ENCODE results near the gene WNT4. TPM values are rescaled to one million over a fixed set of nuclear protein-coding genes. Genes with fewer than 3 reads are reported as not detected.

The WNT4 gene
- total RNA-seq, 1 experiment from 2014 or later, result 1.5 TPM

GRCh38 chr1:22074803-22075202 is 68.1 kb downstream of the WNT4 start:
- H3K4me1 ChIP-seq (ENCODE audit: control insufficient read depth in 1 of 2, insufficient read depth in 2 of 2, low read length in 2 of 2), result peaks cover 0 to 3% of the 10 kb centered on the region in 2 experiments; a peak in 1 of 4 replicates
- no TSS peak for BruUV-seq (replicated peaks)
- RAD21 ChIA-PET (ENCODE audit: low non-redundant PET in 1 of 2, low total read pairs in 2 of 2, uncharacterized antibody in 2 of 2, unreplicated experiment in 2 of 2), result no interaction called here
- H3K9me2 ChIP-seq (ENCODE audit: insufficient read depth), result no peaks in the 10 kb centered on the region
- TF ChIP-seq JUND (IDR thresholded peaks at IDR 0.05) (no peak), ZBTB33 (IDR thresholded peaks at IDR 0.05; ENCODE audit: extremely low read depth, insufficient replicate concordance, low read length) (no peak), CBX3 (IDR thresholded peaks at IDR 0.05; ENCODE audit: low read depth) (no peak), EGR1 (IDR thresholded peaks at IDR 0.05; ENCODE audit: low read depth) (no peak)
- CTCF ChIA-PET, result no interaction called here
- intact Hi-C loops (cut with micrococcal nuclease), result no loop called here
- ATAC-seq (no peak), DNase-seq (ENCODE audit: low read depth, low spot score) (no peak)
- no peak overlapping the region for H3K4me3 ChIP-seq (replicated peaks in 1 of 2; ENCODE audit: low read depth in 1 of 2, low read length in 2 of 2)
- H3K36me3 ChIP-seq (ENCODE audit: control insufficient read depth in 1 of 2, insufficient read depth in 2 of 2, low read length in 2 of 2), result peaks cover 8 to 10% of the 10 kb centered on the region in 2 experiments; a peak in 3 of 4 replicates
- no peaks in the 10 kb centered on the region for H3K27me3 ChIP-seq (ENCODE audit: insufficient read depth, low read length)
- peaks cover 32% of the 10 kb centered on the region for H4K20me1 ChIP-seq (ENCODE audit: insufficient read depth)
- no peak overlapping the region for H3K4me2 ChIP-seq (ENCODE audit: low read length)
- POLR2A ChIA-PET, result no interaction called here
- no peaks in the 10 kb centered on the region for H3K9me3 ChIP-seq (ENCODE audit: control insufficient read depth in 1 of 2, insufficient read depth in 1 of 2, low read depth in 1 of 2, low read length in 2 of 2)
- H3K27ac ChIP-seq (ENCODE audit: low read depth, low read length), result no peak overlapping the region
- H3K9ac ChIP-seq (ENCODE audit: low read length), result no peak overlapping the region
- H2AFZ ChIP-seq (ENCODE audit: low read depth, low read length, poor library complexity, severe bottlenecking), result no peak overlapping the region
- peaks cover 100% of the 10 kb centered on the region for H3K79me2 ChIP-seq (ENCODE audit: insufficient read depth, low read length)

GRCh38 chr1:22071511-22071910 is 71.4 kb downstream of the WNT4 start:
- peaks cover 35% of the 10 kb centered on the region for H4K20me1 ChIP-seq (ENCODE audit: insufficient read depth)
- H3K4me3 ChIP-seq (replicated peaks in 1 of 2; ENCODE audit: low read depth in 1 of 2, low read length in 2 of 2), result no peak overlapping the region
- H3K9ac ChIP-seq (ENCODE audit: low read length), result no peak overlapping the region
- no peak for DNase-seq (ENCODE audit: low read depth, low spot score)
- BruUV-seq (replicated peaks), result no TSS peak
- no peak for ATAC-seq
- no peaks in the 10 kb centered on the region for H3K9me3 ChIP-seq (ENCODE audit: control insufficient read depth in 1 of 2, insufficient read depth in 1 of 2, low read depth in 1 of 2, low read length in 2 of 2)
- H3K36me3 ChIP-seq (ENCODE audit: control insufficient read depth in 1 of 2, insufficient read depth in 2 of 2, low read length in 2 of 2), result peaks cover 0 to 6% of the 10 kb centered on the region in 2 experiments; a peak in 1 of 4 replicates
- ChIA-PET RAD21 (ENCODE audit: low non-redundant PET in 1 of 2, low total read pairs in 2 of 2, uncharacterized antibody in 2 of 2, unreplicated experiment in 2 of 2) (no interaction called here), CTCF (no interaction called here), POLR2A (interaction anchor here (0.7 kb wide), 1 partner anchor 10 kb away, joined by 4 read pairs; no protein-coding TSS in a partner anchor)
- no peak overlapping the region for H3K4me2 ChIP-seq (ENCODE audit: low read length)
- no peak overlapping the region for H2AFZ ChIP-seq (ENCODE audit: low read depth, low read length, poor library complexity, severe bottlenecking)
- H3K27me3 ChIP-seq (ENCODE audit: insufficient read depth, low read length), result no peaks in the 10 kb centered on the region
- H3K4me1 ChIP-seq (ENCODE audit: control insufficient read depth in 1 of 2, insufficient read depth in 2 of 2, low read length in 2 of 2), result peaks cover 0 to 11% of the 10 kb centered on the region in 2 experiments; a peak in 2 of 4 replicates
- H3K27ac ChIP-seq (ENCODE audit: low read depth, low read length), result no peak overlapping the region
- intact Hi-C loops (cut with micrococcal nuclease), result no loop called here
- H3K9me2 ChIP-seq (ENCODE audit: insufficient read depth), result no peaks in the 10 kb centered on the region
- TF ChIP-seq EZH2phosphoT487 (IDR thresholded peaks at IDR 0.05; ENCODE audit: borderline replicate concordance) (no peak), CBX3 (IDR thresholded peaks at IDR 0.05; ENCODE audit: low read depth) (no peak), ELF1 (IDR thresholded peaks at IDR 0.05; ENCODE audit: borderline replicate concordance, low read depth) (no peak)
- peaks cover 100% of the 10 kb centered on the region for H3K79me2 ChIP-seq (ENCODE audit: insufficient read depth, low read length)

Other genes starting within 250 kb of the WNT4 start
- 55.7 TPM for gene HSPG2, start 205.8 kb downstream of the WNT4 start, total RNA-seq (2021; ENCODE audit: unreplicated experiment)
- 5.3 TPM for gene CELA3B, start 166.1 kb downstream of the WNT4 start, total RNA-seq (2021; ENCODE audit: unreplicated experiment)
- gene CELA3A, start 141.4 kb downstream of the WNT4 start, total RNA-seq (2021; ENCODE audit: unreplicated experiment), result 9.0 TPM
- gene CDC42, start 90.4 kb downstream of the WNT4 start, total RNA-seq (2021; ENCODE audit: unreplicated experiment), result 217 TPM

Data from HCT116 (cell line).